ENCODE measurements around the gene EIF3B.
"Not testable (repeated sequence)": the region's sequence is repeated elsewhere in the genome, so short reads cannot be mapped to it uniquely, and the experiment has no call there.

Gene EIF3B

DNA sequence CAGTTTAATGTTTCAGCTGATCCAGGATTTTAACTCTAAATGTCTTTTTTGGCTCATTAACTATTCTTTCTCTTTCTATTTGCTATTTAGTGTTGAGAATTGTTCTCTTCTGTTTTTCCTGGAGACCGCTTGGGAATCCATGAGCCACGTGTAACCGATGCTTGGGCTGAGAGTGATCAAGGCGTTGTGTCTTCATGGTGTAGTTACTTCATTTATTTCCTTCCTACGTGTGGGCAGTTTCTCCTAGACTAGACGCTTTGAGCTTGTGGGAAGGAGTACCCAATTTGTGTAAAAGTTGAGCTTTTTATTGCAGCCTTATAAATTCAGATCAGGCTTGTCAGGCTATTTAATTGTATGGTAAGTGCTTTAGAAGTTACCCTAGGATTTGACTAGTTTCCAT is 2.9 kb downstream of the EIF3B start:
- DNase-seq (ENCODE audit: insufficient read length, low spot score) (no peak), FAIRE-seq (no peak)
- TF ChIP-seq POLR2A (IDR thresholded peaks at IDR 0.05; ENCODE audit: low read depth, low read length), result no peak

DNA sequence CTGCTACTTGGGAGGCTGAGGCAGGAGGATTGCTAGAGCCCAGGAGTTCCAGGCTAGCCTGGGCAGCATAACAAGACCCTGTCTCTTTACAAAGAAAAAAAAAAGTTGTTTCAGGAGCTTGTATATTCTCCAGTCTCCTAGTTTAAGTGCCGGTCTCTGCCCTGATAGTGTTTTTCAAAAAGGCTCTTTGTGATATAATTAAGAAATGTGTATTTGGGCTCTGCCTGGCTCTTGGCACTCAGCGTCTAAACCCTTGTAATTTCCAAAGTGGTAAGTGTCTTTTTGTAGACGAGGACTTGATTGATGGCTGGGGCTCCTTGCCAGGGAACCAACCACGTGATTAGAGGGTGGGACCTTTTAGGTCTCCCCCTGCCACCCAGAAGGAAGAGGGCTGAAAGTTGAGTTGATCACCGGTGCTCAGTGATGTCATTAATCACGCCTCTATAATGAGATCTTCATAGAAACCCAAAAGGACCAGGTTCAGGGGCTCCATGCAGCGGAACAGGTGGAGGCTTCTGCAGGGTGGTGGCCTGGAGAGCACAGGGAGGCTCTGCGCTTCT is 4.4 kb downstream of the EIF3B start:
- DNase-seq (ENCODE audit: insufficient read length, low spot score), result no peak
- no peak for FAIRE-seq
- TF ChIP-seq POLR2A (IDR thresholded peaks at IDR 0.05; ENCODE audit: low read depth, low read length), result no peak

DNA sequence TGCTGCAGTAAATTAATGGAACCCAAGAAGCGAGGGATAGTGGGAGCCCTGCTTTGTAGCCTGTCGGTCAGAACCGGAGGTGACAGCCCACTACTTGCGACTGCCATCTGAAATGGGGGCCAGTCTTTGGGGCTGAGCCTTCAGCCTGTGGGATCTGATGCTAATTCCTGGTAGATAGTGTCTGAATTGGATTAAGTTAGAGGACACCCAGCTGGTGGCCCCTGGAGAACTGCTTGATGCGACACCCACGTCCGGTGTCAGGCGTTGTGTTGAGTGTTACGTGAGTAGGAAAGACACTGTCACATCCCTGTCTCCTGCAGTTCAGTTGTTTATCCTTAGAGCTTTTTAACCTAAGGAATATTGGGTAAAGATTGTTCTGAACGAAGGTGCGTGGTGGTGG is 5.0 kb downstream of the EIF3B start:
- FAIRE-seq, result no peak
- DNase-seq (ENCODE audit: insufficient read length, low spot score), result no peak
- no peak for TF ChIP-seq POLR2A (IDR thresholded peaks at IDR 0.05; ENCODE audit: low read depth, low read length)

DNA sequence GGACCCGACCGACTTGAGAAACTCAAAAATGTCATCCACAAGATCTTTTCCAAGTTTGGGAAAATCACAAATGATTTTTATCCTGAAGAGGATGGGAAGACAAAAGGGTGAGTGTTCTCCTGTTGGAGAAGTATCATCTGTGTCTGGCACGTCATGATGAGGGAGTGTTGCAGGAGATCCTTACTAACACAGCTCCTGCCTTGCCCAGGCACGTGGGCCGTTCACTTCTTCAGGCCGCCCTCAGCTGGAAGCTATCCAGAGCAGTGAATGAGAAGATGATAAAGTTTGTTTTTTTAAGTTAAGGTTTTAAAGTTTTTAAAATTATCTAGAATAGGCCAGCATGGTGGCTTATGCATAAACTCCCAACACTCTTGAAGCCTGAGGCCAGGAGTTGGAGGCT is 6.2 kb downstream of the EIF3B start:
- DNase-seq (ENCODE audit: insufficient read length, low spot score) (no peak), FAIRE-seq (no peak)
- TF ChIP-seq POLR2A (IDR thresholded peaks at IDR 0.05; ENCODE audit: low read depth, low read length), result no peak

DNA sequence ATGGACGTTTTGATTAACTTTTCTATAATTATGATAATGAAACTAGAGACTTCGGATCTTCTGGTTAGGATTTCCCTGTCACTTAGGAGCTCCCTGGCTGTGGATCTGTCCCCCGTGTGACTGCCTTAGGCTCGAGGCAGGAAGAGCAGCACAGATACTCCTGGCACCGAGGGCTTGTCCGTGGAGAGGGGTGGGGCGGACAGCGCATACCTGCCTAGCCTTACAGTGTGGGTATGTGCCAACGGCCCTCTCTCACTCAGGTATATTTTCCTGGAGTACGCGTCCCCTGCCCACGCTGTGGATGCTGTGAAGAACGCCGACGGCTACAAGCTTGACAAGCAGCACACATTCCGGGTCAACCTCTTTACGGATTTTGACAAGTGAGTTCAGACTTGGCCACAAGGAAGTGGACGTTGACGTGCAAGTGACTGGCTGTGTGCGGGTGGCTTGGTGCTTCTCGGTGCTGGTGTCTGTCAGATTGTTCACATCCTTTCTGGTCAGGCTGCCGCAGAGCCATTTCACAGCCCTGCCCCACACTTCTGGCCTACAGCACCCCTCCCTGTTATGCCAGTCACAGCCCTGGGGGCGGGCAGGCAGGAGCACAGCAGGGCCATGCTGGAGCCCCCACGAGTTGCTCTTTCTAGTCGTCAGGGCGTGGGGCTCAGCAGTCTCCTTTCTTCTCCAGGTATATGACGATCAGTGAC is 7.9 kb downstream of the EIF3B start:
- TF ChIP-seq POLR2A (IDR thresholded peaks at IDR 0.05; ENCODE audit: low read depth, low read length), result no peak
- DNase-seq (ENCODE audit: insufficient read length, low spot score) (no peak), FAIRE-seq (no peak)

DNA sequence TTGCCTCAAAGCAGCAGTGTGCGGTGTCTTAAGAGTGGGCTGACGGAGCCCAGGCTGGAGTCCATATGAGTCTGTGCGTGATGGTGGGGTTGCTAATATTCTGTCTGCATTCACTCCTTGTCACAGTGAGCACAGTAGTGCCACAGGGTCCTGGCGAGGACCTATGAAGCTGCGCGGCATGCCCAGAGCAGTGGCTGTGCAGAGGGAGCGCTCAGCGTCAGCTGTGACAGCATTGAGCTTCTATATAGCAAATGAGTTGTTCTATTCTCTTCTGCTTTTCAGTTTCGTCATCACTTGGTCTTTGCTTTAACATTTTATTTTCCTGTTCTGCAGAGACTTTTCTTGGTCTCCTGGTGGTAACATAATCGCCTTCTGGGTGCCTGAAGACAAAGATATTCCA is 14.5 kb downstream of the EIF3B start:
- FAIRE-seq (no peak), DNase-seq (ENCODE audit: insufficient read length, low spot score) (no peak)
- TF ChIP-seq POLR2A (IDR thresholded peaks at IDR 0.05; ENCODE audit: low read depth, low read length), result no peak

DNA sequence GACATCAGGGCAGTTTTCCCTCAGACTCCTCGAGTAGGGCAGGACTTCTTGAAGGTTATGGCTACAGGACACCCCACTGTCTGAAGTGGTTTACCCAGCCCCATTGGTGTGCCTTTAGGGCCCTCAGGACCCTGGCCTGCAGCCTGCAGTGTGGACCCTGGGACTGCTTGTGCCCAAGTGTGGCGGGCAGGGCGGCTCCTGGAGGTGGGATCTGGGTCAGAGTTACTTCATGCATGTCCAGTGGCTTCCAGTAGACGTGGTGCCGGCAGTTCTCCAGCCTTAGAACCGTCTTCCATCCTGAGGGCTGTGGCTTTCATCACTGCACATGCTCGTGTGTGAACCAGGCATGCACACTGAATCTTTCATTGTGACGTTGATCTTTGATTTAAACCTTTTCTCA is 16.7 kb downstream of the EIF3B start:
- DNase-seq (ENCODE audit: insufficient read length, low spot score) (no peak), FAIRE-seq (no peak)
- no peak for TF ChIP-seq POLR2A (IDR thresholded peaks at IDR 0.05; ENCODE audit: low read depth, low read length)

DNA sequence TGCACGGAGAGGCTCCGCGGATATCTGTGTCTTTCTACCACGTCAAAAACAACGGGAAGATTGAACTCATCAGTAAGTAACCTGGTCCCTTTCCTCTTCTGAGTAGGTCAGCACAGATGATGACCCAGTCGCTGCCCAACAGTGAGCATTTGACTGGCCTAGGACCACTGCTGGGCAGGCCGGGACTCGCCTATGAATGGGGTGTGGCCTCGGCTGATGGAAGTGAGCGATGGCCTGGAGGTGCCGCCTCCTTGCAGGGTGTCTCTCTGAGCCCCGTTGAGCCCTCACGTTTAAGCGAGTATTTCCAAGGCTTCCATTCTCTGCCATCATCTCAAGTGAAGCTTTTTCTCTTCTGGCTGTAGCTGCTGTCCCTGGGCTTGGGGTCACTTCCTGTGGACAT is 18.1 kb downstream of the EIF3B start:
- no peak for FAIRE-seq
- DNase-seq (ENCODE audit: insufficient read length, low spot score), result no peak
- no peak for TF ChIP-seq POLR2A (IDR thresholded peaks at IDR 0.05; ENCODE audit: low read depth, low read length)

DNA sequence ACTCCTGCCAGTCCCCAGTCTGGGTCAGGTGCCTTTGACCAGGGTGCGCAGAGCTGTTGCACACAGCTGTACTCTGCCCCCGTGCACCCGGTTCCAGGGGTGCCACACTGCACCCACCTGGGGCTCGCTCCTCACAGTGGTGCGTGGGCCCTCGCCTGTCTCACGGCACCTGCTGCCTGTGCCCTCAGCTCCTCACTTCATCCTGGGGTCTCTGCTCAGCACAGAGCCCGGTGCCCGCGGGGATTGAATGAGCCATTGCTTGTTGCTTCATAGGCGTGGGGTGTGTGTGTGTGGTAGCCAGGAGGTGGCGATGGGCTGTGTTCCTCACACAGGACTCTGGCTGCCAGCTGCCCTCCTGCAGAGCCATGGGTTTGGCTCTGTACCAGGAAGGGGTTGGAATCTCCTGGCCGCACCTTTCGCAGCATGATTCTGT is 18.5 kb downstream of the EIF3B start:
- FAIRE-seq (no peak), DNase-seq (ENCODE audit: insufficient read length, low spot score) (no peak)
- no peak for TF ChIP-seq POLR2A (IDR thresholded peaks at IDR 0.05; ENCODE audit: low read depth, low read length)

DNA sequence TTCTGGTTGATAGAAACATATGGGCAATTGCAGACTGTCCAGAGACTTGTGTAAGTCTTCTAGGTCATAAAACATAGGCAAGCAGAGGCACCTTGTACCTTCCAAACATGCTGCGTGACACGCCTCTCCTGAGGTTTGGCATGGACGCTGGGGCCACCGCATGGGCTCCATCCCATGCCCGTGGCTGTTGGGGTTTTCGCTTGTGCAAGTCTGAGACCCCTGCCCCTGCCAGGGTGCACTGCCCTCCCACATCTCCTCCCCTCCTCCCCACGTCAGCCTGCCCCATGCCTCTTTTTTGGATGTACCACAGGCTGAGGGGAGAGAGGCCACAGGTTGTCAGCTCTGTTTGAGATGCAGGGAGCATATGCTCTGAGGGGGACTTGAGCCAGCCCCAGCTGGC is 19.0 kb downstream of the EIF3B start:
- DNase-seq (ENCODE audit: insufficient read length, low spot score) (no peak), FAIRE-seq (no peak)
- TF ChIP-seq POLR2A (IDR thresholded peaks at IDR 0.05; ENCODE audit: low read depth, low read length), result no peak

DNA sequence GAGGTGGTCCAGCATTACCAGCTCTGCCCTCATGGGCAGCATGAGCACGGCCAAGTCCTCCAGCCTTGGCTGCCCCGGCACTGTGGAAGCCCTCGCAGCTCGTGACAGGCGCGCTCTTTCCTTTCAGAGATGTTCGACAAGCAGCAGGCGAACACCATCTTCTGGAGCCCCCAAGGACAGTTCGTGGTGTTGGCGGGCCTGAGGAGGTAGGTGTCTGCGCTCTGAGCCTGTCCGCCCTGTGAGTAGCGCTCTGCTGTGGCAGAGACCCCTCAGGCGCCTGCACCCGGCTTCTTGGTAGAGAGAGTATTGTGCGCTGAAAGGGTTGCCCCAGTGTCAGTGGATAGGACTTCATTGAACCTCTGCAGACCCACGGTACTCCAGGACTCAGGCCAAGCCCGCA is 19.8 kb downstream of the EIF3B start:
- DNase-seq (ENCODE audit: insufficient read length, low spot score) (no peak), FAIRE-seq (no peak)
- no peak for TF ChIP-seq POLR2A (IDR thresholded peaks at IDR 0.05; ENCODE audit: low read depth, low read length)

DNA sequence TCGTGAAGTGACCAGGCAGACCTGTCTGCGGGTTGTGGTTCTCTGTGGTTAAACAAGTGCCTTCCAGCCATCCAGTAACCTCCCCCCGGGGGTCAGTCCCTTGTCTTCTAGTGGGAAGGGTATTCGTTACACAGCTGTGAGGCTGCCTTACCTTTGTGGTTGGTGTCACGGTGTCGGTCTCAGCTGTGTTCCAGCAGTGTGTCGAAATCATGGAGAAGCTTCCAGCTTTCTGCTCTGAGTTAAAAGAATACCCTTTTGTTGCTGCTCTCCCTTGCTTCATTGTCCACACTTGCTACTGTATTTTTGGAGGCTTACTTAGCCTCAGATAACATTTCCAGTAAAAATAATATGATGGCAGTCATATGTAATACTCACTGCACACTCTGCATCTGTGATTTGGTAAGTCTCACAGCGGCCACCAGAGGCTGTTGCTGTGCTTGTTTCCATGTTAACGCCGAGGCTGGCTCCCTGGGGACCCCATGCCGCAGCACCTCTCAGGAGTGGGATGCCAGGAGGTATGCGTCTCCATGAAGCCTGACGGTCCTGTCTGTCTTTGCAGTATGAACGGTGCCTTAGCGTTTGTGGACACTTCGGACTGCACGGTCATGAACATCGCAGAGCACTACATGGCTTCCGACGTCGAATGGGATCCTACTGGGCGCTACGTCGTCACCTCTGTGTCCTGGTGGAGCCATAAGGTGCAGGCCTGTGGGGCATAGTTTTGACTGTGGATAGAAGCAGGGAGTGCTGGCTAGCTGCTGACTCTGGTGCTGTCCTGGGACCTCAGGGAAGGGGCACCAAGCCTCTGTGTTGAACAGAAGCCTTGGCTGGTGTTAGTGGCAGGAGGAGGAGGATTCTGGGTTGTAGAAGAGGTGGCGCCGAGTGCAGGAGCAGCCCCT is 20.5 kb downstream of the EIF3B start:
- FAIRE-seq (no peak), DNase-seq (ENCODE audit: insufficient read length, low spot score) (no peak)
- TF ChIP-seq POLR2A (IDR thresholded peaks at IDR 0.05; ENCODE audit: low read depth, low read length), result no peak

DNA sequence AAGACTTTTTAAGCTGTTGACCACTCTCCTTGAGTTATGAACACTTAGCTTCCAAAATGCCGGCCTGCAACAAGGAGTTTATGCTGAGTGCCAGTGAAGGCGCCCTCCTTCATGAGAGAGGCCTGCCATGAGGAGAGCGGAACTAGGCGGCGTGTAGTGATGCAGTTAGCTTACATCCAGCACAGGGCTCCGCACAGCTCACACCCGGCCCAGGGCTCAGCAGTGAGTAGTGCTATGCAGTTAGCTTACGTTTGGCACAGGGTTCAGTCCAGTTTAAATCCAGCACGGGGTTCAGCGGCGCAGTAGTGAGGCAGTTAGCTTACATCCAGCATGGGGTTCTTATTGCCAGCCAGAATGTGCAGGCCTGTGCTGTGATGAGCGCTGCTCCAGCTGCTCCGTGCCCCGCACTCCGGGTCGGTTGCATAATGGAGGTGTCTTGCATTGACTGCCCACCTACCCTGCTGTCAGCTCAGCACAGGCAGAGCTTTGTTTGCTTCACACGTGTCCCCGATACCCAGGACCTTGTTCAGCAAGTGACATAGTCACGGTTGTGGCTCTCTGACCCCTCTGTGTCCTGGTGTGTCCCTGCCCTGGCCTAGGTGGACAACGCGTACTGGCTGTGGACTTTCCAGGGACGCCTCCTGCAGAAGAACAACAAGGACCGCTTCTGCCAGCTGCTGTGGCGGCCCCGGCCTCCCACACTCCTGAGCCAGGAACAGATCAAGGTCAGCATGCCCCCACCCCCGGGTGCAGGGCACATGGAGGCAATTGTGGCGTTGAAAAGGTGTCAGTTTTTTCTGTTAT is 21.9 kb downstream of the EIF3B start:
- no peak for DNase-seq (ENCODE audit: insufficient read length, low spot score)
- no peak for TF ChIP-seq POLR2A (IDR thresholded peaks at IDR 0.05; ENCODE audit: low read depth, low read length)
- no peak for FAIRE-seq

DNA sequence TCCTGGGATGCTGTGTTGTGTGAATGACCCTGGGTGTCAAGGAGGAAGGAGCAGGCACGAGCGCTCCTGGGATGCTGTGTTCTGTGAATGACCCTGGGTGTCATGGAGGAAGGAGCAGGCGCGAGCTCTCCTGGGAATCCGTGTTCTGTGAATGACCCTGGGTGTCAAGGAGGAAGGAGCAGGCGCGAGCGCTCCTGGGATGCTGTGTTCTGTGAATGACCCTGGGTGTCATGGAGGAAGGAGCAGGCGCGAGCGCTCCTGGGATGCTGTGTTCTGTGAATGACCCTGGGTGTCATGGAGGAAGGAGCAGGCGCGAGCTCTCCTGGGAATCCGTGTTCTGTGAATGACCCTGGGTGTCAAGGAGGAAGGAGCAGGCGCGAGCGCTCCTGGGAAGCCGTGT is 22.9 kb downstream of the EIF3B start:
- not testable (repeated sequence) for DNase-seq (ENCODE audit: insufficient read length, low spot score); FAIRE-seq

DNA sequence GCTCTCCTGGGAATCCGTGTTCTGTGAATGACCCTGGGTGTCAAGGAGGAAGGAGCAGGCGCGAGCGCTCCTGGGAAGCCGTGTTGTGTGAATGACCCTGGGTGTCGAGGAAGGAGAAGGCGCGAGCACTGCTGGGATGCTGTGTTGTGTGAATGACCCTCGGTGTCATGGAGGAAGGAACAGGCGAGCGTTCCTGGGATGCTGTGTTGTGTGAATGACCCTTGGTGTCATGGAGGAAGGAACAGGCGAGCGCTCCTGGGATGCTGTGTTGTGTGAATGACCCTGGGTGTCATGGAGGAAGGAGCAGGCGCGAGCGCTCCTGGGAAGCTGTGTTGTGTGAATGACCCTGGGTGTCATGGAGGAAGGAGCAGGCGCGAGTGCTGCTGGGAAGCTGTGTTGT is 23.5 kb downstream of the EIF3B start:
- not testable (repeated sequence) for DNase-seq (ENCODE audit: insufficient read length, low spot score); FAIRE-seq
